HTR-8/SVneo (cell line): ENCODE measurements around the gene ACOT8.
"Not testable (repeated sequence)": the region's sequence is repeated elsewhere in the genome, so short reads cannot be mapped to it uniquely, and the experiment has no call there.

Experiments
- DNase-seq: peaks from one replicate; pipeline ENCODE4 v3.0.0; 2011; ENCODE audit warnings: low spot score, mixed read lengths; ENCODE audit not compliant: insufficient read length
- FAIRE-seq: peaks from 2 replicates; lab custom pipeline; 2011; peaks lifted over from hg19 to GRCh38; lab: Jason Lieb, UNC

Gene ACOT8

DNA sequence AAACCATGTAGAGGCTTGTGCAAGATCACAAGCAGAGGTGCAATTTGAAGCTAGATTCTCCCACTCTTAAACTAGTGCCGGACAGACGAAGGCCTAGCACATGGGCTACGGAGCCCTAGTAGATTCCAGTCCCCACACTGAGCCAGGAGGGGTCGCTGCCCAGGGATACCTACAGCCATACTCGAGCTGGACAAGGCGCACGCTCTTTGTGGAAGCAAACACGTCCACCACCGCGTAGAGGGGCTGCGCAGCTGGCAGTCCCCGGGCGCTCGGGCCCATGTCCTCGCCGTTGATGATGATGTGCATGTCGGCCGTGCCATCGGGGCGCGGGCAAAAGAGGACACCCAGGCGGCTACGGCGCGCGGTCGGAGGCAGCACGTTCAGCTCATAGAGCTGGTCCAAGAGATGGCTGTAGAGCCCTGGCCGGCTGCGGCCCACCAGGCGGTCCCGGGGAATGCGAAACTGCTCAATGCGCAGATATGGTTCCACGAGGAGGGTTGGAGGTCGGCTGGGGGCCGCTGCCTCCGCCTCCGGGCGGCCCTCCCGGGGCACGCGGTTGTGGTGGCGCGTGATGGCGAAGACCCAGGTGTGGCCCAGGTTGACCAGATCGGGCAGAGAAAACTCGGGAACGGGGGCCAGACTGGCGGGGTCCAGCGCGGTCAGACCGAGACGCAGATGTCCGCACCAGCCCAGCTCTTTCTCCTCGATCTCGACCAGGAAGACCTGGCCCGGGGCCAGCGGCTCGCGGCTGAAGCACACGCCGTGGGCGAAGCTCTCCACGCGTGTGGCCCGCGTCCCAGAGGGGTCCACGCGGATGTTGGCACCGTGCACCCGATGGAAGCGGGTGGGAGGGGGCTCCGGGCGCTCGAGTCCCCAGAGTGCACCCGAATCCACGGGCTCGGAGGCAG lies 33.1 kb upstream of the ACOT8 start:
- FAIRE-seq (peak; percentile 76), DNase-seq (no peak)

DNA sequence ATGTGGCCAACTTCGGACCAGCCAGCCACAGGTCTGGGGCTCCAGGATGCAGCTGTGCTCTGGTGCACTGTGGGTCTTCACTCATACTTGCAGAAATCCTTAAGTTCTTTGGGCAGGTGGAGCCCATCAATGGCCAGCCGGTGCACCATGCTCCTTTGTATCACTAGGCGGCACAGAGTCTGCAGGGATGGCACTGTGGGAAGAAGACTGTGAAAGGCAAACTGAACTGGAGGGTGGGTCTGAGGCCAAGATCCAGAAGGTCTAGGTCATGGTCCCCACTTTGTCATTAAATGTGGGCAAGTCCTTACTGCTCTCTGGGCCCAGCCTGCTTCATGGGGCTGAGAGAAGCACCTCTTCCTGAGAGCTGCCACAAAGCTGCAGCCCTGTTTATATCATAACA lies 31.5 kb upstream of the ACOT8 start:
- no peak for DNase-seq
- FAIRE-seq: no peak

DNA sequence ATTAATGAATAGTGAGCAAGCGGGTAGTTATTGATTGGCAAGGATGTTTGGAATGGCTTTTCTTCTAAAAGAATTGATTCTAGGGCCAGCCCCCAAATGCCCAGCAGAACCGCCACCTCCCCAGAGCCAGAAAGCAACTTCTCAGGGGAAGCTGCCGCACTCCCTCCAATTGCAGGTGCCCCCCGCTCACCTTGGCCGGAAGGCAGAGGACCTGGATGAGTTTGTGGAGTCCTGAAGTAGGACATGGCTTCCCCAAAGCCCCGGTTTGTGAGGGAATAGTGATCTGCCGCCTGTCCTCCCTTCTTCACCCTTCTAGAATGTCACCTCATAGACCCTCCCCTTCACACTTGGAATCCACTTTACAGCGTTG lies 30.1 kb upstream of the ACOT8 start, which contains the start of gene SPATA25:
SPATA25 (minus strand) TSS at position 277 of the 370 bp plus-strand sequence; CDS start at position 245, 32 bp downstream.
- FAIRE-seq (no peak), DNase-seq (no peak)

DNA sequence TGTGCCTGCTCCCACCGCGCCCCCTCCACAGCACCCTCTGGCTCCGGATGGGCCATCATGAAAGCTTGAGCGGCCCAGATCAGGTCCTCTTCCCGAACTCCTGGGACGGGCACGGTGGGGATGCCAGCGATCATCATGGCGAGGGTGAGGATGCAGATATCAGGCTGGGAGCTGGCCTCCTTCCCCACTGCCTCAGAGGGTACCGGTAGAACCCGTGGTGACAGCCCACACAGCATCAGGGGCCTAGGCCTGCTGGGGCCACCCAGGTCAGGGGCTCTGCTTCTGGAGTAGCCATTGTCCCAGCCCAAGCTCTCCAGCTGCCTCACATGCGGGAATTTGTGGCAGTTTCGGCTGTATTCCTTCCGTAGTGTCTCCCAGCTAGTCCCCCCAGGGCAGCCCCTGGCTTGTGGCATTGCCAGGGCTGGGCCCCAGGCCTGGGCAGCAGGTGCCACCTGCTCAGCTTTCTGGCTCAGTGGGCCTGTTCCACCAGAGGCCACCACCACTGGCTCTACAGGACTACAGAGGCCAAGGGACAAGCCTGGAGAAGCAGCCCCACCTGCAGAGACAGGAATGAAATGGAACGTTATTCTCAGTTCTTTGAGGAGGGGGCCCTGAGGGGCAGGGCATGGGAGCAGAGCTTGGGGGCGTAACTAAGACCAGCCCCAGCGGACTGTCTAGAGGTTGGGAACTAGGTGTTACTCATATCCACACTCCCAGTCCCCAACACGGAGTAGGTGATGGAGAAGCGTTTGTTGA lies 29.6 kb upstream of the ACOT8 start:
- FAIRE-seq: no peak
- DNase-seq: no peak

DNA sequence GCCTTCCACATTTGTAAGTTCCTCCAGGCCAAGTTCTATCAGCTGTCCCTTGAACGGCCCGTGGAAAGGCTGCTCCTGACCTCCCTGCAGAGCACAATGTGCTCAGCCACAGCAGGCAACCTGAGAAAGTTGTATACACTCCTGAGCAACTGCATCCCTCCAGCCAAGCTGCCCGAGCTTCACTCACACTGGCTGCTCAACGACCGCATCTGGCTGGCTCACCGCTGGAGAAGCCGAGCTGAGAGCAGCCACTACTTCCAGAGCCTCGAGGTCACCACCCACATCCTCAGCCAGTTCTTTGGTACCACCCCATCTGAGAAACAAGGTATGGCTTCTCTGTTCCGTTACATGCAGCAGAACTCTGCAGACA lies 25.9 kb upstream of the ACOT8 start:
- no peak for FAIRE-seq
- DNase-seq: no peak

DNA sequence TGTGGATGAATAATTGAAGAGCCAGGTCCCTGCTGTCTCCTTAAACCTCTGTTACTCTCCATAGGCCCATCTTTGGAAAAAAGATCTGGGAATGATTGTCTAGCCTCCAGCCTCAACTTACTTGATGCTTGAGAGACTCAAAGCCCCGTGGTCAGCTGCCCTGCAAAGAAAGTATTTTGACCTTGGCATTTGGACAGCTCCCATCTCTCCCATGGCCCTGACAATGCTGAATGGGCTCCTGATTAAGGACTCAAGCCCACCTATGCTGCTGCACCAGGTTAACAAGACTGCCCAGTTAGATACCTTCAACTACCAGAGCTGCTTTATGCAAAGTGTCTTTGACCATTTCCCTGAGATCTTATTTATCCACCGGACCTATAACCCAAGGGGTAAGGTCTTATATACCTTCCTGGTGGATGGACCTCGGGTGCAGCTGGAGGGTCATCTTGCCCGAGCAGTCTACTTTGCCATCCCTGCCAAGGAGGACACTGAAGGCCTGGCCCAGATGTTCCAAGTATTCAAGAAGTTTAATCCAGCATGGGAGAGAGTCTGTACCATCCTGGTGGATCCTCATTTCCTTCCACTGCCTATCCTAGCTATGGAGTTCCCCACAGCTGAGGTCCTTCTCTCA lies 25.4 kb upstream of the ACOT8 start:
- FAIRE-seq (no peak), DNase-seq (no peak)

DNA sequence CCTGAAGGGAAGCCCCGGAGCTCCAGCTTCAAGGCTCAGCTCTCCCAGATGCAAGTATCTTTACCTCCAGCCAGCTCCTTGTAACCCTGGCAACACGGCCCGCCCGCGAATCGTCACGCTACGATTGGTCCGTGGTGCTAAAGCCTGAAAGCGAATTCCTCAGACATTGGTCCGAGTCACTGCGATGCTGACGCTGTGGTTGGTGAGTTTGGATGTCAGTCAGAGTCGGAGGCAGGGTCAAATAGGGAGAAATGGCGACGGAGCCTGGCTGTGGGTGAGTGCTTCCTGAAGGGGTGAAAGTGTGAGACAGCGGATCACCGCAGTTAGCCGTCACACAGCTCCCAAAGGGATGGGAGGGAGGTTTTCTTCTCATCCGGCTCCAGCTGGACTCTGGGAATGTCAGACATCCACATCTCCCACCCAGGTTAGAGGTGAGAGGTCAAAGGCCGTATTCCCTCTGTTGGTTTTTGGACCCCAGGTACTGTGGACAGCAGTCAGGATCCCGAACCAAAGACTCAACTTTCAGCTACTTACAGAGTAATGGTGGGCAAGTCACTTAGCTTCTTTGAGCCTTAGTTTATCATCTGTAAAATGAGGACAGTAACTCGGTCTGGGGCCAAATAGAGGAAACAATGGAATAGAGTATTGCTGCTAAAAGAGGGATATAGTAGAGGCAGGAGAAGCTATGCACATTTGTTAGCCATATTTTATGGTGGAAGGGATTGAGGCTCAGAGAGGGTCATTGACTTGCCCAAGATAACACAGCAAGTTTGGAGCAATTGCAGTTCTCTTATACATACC lies 24.0 kb upstream of the ACOT8 start, which contains the start of gene ZSWIM1:
ZSWIM1 (plus strand) TSS at position 240 of the 801 bp plus-strand sequence. CDS start 1,366 bp downstream, outside the sequence.
- peak; percentile 100 for DNase-seq
- peak; percentile 100 for FAIRE-seq

DNA sequence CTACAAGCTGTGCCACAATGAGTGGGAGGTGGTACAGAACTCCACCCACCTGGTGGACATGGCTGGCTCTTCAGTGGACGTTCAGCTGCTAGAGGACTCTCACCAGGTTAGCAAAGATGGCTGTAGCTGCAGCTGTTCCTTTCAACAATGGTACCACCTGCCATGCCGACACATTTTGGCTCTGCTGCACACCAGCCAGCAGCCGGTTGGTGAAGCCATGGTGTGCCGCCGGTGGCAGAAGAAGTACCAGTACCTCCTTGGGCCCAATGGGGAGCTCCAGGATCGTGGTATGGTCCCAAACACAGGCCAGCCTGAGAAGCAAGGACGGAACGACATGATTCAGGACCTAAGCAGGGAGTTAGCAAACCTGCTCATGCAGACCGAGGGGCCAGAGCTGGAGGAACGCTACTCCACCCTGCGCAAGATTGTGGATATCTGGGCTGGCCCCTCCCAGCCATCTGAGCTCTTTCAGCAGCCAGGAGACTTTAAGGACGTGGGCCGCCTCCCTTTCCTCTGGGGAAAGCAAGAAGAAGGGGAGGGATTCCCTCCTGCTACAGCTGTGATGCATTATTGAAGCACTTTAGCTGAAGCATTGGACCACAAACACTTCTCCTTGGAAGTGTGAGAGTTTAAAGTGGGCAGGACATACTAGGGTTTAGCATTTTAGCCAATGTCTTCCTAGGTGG lies 21.0 kb upstream of the ACOT8 start:
- FAIRE-seq: peak; percentile 16
- no peak for DNase-seq

DNA sequence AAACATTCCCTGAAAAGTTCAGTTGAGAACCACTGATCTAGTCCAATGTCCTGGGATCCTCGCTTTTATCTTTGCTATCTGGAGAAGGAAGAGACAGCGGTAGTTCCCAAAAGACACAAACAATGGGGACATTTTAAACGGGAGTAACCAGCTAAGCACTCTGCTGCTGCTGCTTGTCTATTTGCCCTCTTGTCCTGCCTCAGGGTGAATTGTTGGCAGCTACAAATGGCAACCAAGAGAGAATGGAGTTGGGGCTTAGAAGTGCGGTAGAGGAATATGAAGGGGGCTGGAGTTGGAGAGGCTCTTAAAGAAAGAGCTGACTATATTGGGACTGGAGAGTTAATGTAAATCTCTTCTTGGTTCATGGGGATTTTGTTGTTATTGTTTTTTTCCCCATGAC lies 17.4 kb upstream of the ACOT8 start:
- no peak for DNase-seq
- FAIRE-seq: no peak

DNA sequence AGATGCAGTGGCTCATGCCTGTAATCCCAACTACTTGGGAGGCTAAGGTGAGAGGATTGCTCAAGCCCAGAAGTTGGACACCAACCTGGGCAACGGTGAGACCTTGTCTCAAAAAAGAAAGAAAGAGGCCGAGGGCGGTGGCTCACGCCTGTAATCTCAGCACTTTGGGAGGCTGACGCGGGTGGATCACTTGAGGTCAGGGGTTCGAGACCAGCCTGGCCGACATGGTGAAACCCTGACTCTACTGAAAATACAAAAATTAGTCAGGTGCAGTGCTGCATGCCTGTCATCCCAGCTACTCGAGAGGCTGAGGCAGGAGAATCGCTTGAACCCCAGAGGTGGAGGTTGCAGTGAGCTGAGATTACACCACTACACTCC lies 16.9 kb upstream of the ACOT8 start:
- not testable (repeated sequence) for FAIRE-seq, DNase-seq

DNA sequence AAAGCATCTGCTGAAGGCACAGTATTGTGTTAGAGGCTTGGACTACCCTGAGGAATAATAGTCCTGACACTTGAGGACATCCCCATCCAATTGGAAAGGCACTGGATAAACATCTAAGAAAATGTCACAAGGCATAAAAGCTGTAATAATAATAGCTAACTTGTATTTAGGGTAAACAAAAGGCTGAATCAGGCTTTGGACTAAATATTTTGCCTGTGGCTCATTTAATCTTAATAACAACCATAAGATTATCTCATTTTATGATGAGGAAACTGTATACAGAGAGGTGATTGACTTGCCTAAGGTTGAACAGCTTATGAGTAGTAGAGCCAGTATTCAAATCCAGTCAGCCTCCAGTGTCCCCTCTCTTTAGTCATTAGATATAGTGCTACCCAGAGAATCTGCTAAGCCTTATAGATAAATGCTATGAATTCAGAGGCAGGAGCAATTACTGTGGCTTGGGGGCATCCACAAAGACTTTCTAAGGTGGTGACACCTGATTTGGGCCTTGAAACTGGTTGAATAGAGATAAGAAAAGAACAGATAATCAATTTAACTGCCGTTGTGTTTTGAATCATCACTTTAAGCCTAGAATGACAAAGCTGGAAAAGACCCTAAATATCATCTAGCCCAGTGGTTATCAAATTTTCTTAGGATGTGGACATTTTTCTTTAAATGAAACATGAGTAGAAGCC lies 16.4 kb upstream of the ACOT8 start:
- FAIRE-seq: no peak
- DNase-seq: no peak

DNA sequence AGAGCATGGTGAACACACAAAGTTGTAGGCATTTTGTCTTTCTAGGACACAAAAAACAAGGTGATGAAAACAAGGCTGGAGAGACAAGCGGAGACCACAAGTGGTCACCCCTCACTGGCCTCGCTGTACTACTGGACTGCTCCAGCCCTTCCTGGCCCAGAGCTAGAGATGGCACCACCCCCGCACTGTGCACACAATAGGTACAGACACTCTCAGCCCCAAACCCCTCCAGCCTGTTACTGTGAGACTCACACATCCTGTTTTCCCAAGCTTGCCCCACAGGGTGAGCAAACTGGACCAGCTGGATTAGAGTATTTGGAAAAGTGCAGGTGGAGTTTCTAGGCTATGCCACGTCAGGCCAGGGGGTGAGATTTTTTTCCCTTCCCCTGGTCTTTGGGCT lies 15.4 kb upstream of the ACOT8 start:
- DNase-seq (no peak), FAIRE-seq (peak; percentile 51)

DNA sequence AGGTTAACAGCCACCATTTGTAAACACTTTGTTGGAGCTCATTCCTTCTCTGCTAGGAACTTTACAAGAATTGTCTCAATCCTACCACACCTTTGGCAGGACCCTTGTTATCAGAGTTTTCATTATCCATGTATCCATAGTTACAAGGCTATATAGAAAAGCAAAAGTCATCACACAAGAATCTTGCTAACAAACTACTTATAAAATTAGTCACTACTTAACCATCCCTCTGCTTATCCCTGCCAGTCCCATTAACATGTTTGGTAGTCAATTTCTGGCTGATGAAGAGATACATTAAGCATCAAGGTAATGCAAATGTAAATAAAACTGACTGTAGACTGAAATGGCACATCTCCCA lies 10.6 kb upstream of the ACOT8 start:
- no peak for DNase-seq
- FAIRE-seq: peak; percentile 36

DNA sequence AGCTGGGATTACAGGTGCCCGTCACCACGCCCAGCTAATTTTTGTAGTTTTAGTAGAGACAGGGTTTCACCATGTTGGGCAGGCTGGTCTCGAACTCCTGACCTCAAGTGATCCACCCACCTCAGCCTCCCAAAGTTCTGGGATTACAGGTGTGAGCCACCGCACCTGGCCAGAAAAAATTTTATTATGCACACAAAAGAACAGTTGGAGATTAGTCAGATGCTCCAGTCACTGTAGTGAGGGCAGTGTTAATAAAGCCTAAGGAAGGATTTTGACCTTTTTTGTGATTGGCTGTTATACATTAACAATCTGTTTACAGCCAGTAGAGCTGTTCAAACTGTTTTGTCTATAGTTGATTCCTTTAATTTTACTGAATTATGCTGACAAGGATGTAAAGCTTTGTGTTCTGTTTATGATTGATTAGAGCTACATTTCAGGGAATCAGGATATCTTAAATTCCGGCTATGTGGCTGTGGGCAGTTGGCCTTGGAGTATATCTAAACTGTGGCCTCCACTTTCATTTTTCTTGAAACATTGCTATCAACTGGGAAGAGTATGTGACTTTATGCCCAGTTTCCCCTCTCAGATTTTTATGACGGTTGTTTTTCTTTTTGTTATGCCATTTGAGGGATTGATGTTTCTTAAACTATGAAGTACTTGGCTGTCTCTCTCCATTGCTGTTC lies 10.1 kb upstream of the ACOT8 start:
- FAIRE-seq (peak; percentile 69), DNase-seq (no peak)

DNA sequence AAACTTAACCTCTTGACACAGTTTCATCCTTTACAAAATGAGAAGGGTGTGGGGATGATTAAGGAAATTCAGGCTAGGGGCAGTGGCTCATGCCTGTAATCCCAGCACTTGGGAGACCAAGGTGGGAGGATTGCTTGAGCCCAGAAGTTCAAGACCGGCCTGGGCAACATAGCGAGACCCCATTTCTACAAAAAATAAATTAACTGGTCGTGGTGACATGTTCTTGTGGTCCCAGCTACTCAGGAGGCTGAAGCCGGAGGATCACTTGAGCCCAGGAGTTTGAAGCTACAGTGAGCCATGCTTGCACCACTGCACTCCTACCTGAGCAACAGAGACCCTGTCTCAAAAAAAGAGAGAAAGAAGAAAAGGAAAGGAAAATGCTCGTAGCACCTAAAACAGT lies 9.3 kb upstream of the ACOT8 start:
- DNase-seq: no peak
- FAIRE-seq: no peak

DNA sequence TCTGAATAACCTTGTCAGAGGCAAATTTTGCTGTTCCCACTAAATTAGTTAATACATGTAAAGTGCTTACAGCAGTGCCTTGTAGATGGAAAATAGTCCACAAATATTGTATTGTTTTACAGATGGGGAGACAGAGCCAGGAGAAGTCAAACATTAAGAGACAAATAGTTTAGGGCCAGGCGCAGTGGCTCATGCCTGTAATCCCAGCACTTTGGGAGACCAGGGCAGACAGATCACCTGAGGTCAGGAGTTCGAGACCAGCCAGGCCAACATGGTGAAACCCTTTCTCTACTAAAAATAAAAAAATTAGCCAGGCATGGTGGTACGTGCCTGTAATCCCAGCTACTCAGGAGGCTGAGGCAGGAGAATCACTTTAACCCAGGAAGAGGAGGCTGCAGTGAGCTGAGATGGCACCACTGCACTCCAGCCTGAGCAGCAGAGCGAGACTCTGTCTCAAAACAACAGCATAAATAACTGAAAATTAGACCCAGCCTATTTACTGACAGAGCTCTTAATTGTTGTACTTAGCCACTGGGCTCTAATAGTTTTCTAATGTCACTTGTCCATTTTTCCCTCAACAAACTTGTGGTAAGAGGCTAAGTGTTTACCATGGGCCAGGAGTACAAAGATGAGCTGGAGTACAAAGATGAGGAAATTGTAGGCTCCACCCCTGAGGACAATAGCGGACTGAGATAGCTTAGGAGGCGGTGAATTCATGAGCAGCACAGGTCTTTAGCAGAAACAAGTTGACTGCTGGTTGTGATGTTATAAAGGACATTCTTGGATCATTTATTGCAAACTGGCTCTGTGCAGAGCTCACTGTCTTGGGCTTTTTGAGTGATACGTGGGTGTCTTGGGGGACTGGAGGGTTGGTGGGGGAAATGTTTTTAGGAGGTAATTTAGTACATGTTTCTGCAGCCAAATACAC lies 6.6 kb upstream of the ACOT8 start:
- DNase-seq (no peak), FAIRE-seq (no peak)
